CD4-positive, alpha-beta T cell treated with Interleukin-4 for 1 hour (primary cell): ENCODE results near the gene PRCC.

Experiments used
- DNase-seq, 2 donors: peaks; one replicate each; pipeline ENCODE4 v3.0.0-alpha.2; 2020 to 2022

PRCC gene

GRCh38 chr1:156815307-156815826 lies 48.0 kb downstream of the PRCC start:
- peak in 1 of 2 donors; percentile 18 for DNase-seq

GRCh38 chr1:156815961-156816422 lies 48.7 kb downstream of the PRCC start:
- peak in 1 of 2 donors; percentile 40 for DNase-seq

GRCh38 chr1:156816561-156817328 lies 49.4 kb downstream of the PRCC start, which contains the start of gene SH2D2A:
TSS of gene SH2D2A (minus strand) at chr1:156816848. CDS start at chr1:156816708, 140 bp downstream.
- peak; percentile 96 to 97 for DNase-seq

DNA sequence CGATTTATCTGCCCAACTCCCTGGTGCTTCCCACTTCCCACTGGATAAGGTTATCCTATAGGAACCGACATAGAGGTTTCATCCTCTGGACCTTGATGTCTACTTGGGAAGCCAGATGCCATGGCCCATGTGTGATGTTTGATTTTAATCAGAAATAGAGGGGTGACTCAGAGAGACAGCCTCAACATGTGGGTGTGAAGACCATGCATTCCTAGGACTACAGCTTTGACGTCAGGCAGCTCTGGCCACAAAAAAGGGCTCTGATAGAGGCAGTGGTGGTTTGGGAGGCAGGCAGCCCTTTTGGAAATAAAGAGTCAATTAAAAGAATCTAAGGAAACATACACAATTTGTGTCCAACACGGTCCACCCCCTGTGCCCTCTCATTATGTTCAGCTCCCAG lies 54.5 kb downstream of the PRCC start:
- no peak for DNase-seq

GRCh38 chr1:156822680-156823079 lies 55.3 kb downstream of the PRCC start:
- no peak for DNase-seq

DNA sequence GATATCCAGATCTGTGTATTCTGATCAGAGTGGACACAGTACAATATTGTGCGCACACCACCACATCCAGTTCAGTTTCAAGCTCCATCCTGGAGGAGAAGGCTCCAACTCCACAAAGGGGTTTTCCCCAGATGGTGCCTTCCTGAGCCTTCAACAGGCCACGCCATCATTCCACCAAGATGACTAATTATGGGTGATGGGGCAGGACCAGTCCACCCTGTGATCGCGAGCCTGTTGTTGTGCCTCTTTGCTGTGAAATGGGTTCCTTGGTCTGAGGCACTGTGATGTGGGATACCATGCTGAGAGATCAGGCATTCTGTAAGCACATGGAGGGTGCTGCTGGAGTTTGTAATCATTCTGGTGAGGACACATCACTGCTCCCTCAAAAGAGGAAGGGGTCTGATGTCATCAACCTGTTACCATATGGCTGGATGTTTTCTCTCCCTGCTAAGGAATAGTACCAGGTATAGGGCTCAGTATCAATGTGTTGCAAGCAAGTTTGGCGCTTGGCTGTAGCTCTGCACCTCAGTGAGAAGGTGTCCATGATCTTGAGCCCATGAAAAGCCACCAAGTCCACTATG lies 56.0 kb downstream of the PRCC start:
- no peak for DNase-seq

- no peak for DNase-seq
Measured at GRCh38 chr1:156826630-156827029, 59.3 kb downstream of the PRCC start.

- no peak for DNase-seq
Measured at GRCh38 chr1:156828400-156829124, 61.2 kb downstream of the PRCC start.

DNA sequence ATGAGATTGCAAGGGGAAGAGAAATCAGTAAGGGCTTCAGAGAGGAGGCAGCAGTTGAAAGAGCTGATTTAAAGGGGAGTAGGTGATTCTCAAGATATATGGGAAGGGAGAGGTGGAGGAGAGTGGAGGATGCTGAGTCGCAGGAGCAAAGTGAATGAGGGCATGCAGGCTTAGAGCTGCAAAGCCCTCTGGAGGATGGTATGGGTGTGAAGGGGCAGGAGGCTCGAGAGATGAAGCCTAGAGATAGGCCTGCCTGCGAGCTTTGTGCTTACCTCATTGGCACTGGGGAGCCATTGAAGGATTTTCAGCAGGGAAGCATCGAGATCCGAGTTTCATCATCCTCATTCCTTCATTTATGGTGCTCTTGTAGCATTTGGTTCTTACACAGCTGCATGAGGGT lies 65.1 kb downstream of the PRCC start:
- DNase-seq: no peak

DNA sequence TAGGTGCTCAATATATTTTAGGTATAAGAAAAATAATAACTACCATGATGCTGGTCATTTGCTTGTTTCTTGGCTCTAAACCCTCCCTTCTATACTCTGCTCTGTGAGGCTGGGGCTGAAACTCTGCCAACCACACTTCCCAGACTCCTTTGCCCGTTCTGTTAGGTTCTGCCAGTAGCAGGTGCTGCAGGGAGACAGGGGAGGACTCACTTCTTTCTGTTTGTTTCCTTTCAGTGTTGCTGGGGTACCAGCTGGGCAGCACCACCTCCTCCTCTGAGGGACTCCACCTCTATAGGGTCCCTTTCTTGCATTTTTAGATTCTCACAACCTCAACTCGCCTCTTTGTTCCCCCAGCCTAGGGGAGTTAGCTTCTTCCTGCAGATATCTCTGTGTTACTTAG lies 66.3 kb downstream of the PRCC start:
- DNase-seq: peak in 1 of 2 donors; percentile 32

- DNase-seq: no peak
Measured at GRCh38 chr1:156834322-156834721, 67.0 kb downstream of the PRCC start.

DNA sequence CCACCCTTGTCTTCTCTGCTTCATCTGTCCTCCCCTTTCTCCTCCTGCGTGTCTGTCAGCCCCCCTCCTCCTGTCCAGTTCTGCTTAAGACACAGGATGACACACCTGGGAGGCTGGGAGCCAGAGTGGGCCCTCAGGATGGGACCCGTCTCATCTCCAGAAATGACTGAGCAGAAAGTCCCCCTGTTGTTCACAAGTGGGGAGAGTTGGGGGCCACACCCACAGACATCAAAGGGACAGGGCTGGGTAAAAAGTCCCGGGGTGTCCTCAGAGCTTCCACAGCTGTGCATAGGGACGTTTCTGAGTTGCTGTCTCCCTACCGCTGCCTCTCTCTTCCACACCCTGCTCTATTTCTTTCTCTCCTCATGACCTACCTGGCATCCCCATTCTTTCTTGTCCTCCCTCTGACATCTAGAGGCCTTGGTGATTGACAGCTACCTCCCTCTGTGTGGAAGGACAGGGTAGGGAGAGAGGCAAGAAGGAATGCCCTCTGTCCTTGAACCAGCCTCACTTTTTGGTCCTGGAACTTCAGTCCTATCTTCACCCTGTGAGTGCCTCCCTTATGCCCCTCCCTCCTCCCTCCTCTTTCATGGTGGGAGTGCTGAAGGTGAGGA lies 68.8 kb downstream of the PRCC start:
- DNase-seq: peak; percentile 36 to 55

- DNase-seq: no peak
Measured at GRCh38 chr1:156836892-156837291, 69.6 kb downstream of the PRCC start.

DNA sequence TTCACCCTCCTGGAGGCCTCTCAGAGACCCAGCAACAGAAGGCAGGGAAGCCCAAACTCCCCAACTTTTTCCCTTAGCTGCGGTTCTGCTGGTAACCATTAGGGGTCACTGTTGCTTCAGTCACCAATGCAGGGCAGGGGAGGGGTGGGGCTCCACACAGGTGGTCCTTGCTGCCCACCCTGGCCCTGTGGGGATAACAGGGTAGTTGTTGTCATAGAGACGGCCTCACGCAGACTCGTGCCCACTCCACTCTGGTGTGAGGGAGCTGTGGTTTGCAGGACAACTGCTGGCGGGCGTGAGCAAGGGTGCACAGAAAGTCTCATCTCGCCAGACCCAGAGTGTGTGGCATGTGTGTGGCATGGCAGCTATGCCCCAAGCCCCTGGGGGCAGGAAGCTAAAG lies 71.6 kb downstream of the PRCC start:
- DNase-seq: peak; percentile 38 to 64

DNA sequence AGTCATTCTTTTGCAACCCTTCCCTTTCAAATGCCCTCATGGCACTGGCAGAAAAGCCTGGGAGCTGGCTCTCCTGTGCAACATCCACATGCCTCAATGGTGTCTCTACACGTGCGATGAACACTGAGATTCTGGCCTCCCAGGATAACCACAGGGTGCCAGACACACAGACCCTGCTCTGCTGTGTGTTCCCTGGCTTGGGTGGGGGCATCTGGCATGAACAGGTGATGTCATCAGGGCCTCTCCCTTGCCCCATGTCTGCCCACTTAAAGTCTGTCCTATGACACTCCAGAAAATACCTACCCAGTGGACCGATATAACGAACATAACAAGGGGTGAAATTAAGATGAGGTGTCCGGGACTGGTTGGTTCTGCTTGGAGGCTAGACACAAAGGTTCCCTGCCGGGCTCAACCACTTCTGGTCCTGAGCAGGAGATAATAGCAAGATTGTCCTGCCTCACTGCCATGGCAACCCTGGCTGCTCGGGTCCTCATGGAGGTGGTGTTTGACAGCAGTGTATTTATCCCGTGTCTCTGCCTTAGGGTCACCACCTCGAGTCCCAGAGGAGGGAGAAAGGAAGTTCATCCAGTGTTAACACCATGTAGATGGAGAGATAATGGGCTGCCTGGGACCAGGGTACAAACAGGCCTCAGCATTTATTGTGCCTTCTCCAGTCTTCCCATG lies 72.2 kb downstream of the PRCC start:
- DNase-seq: no peak

- no peak for DNase-seq
Measured at GRCh38 chr1:156840186-156840897, 73.0 kb downstream of the PRCC start.

GRCh38 chr1:156840898-156841279 lies 73.6 kb downstream of the PRCC start:
- DNase-seq: no peak

GRCh38 chr1:156841295-156841855 lies 74.0 kb downstream of the PRCC start:
- DNase-seq: no peak

- no peak for DNase-seq
Measured at GRCh38 chr1:156842618-156843300, 75.4 kb downstream of the PRCC start.

GRCh38 chr1:156844102-156844501 lies 76.8 kb downstream of the PRCC start:
- DNase-seq: no peak

- DNase-seq: no peak
Measured at GRCh38 chr1:156844638-156845037, 77.3 kb downstream of the PRCC start.
